Upper lobe of left lung (tissue), 6 donors: ENCODE results near the gene RCSD1. TPM values are rescaled to one million over a fixed set of nuclear protein-coding genes. Genes with fewer than 3 reads are reported as not detected.
"Not testable (repeated sequence)": the region's sequence is repeated elsewhere in the genome, so short reads cannot be mapped to it uniquely, and the experiment has no call there.

ENCODE experiments used
- ATAC-seq, 2 donors: fragments of 200-7000 bp; cut with Tn5 transposase; one replicate each; pipeline ENCODE4 v1.9.1; 2022; ENCODE audit warnings: mild to moderate bottlenecking in 2 of 2, moderate library complexity in 2 of 2; ENCODE audit not compliant: low FRiP score in 2 of 2
- DNase-seq, 2 donors: peaks; one replicate each; pipeline ENCODE4 v3.0.0-alpha.2; 2019 to 2020
- H3K27ac ChIP-seq, 4 donors: fragments of 200-600 bp; sonication (generic); one replicate each; pipeline ENCODE4 v1.5.1; 2016 to 2019
- H3K27me3 ChIP-seq, 4 donors: fragments of 200-600 bp; sonication (generic); one replicate each; pipeline ENCODE4 v1.5.1; 2017 to 2019
- H3K36me3 ChIP-seq, 4 donors: fragments of 200-600 bp; sonication (generic); one replicate each; pipeline ENCODE4 v1.5.1; 2016 to 2019
- H3K4me1 ChIP-seq, 4 donors: fragments of 200-600 bp; sonication (generic); one replicate each; pipeline ENCODE4 v1.5.1; 2018 to 2019
- H3K4me3 ChIP-seq, 4 donors: fragments of 200-600 bp; sonication (generic); one replicate each; pipeline ENCODE4 v1.5.1; 2017 to 2019; ENCODE audit warnings: mild to moderate bottlenecking in 2 of 4, moderate library complexity in 1 of 4
- H3K9me3 ChIP-seq, 4 donors: fragments of 200-600 bp; sonication (generic); one replicate each; pipeline ENCODE4 v1.5.1; 2018 to 2019
- EP300 ChIP-seq, 4 donors: sonication (generic); formaldehyde crosslinking; IDR thresholded peaks; one replicate each; pipeline ENCODE4 v1.5.1; 2017; ENCODE audit warnings: antibody characterized with exemption in 4 of 4, control low read depth in 2 of 4
- POLR2A ChIP-seq, 4 donors: fragments of 450-650 bp; IDR thresholded peaks; one replicate each; pipeline ENCODE4 v1.5.1; 2016 to 2017; ENCODE audit warnings: antibody characterized with exemption in 4 of 4, mild to moderate bottlenecking in 2 of 4
- POLR2AphosphoS5 ChIP-seq, 2 donors: sonication (generic); formaldehyde crosslinking; IDR thresholded peaks; one replicate each; pipeline ENCODE4 v1.5.1; 2017; ENCODE audit warnings: antibody characterized with exemption in 2 of 2
- WGBS, 2 donors: methylation state at CpG; one replicate each; pipeline ENCODE4 v1.1.5; 2017 to 2018; 5-methylcytosine and 5-hydroxymethylcytosine counted together
- total RNA-seq, 6 donors: library from RNA; depleted of rRNA in 4 of 6; stranded (reverse); fragments of >200 nt in 4 of 6; gene quantifications; one replicate each; pipeline versions ENCODE4 v1.1.0 to v1.2.1, GENCODE V29; 2016 to 2021
- TF ChIP-seq, protein P1 (sequence below), 6 experiments: fragments of 450-650 bp in 4 of 6; fragments of 200-600 bp in 2 of 6; sonication (generic) in 2 of 6; IDR thresholded peaks; one replicate each; pipeline ENCODE4 v1.5.1; 2016 to 2019; ENCODE audit warnings: antibody characterized with exemption in 6 of 6
- donor health status: DM: no; HTN: no; CAD: no; lungs with moderate emphysema.
- donor health status: DM: no; HTN: yes; CAD: no; lungs with severe emphysema.

RCSD1 gene
- total RNA-seq, 6 donors from 2014 or later = 10.7 to 27.2 (median 18.1) TPM

DNA sequence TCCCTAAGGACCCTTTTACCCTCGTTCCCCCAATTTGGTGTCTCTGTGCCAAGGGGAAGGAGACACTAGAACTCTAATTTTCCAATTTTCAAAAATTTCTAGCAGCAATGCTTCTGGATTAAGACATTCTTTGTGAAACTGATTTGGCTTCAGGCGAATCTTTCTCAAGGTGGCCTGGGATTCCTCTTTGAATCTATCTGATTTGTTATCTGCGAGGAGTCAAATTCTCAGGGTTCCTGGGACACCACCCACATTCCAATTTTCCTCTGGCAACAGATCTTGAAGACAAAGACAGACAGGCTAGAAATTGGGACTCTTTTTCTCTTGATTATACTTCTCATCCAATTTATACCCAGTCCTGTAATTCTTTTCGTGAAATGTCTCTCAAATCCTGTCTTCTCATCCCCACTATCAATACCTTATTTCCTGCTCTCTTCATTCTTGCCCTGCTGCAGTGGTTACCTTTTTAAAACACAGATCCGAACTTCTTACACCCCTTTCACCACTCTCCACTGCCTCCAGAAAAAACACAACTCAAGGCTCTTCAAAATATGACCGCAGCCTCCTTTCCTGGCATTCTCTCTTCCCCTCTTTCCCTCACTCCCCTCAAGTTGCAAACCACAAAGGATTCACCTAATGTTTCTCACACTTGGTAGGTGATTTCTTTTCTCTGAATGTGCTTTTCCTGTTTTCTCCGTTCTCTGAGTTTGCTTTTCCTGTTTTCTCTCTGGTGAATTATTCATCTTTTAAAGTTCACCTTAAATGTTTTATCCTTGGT lies 89.1 kb downstream of the RCSD1 start:
- no peak for DNase-seq
- TF ChIP-seq POLR2A (IDR thresholded peaks at IDR 0.05) (no peak), EP300 (IDR thresholded peaks at IDR 0.05) (no peak), POLR2AphosphoS5 (IDR thresholded peaks at IDR 0.05) (no peak)
- TF ChIP-seq, protein P1, sequence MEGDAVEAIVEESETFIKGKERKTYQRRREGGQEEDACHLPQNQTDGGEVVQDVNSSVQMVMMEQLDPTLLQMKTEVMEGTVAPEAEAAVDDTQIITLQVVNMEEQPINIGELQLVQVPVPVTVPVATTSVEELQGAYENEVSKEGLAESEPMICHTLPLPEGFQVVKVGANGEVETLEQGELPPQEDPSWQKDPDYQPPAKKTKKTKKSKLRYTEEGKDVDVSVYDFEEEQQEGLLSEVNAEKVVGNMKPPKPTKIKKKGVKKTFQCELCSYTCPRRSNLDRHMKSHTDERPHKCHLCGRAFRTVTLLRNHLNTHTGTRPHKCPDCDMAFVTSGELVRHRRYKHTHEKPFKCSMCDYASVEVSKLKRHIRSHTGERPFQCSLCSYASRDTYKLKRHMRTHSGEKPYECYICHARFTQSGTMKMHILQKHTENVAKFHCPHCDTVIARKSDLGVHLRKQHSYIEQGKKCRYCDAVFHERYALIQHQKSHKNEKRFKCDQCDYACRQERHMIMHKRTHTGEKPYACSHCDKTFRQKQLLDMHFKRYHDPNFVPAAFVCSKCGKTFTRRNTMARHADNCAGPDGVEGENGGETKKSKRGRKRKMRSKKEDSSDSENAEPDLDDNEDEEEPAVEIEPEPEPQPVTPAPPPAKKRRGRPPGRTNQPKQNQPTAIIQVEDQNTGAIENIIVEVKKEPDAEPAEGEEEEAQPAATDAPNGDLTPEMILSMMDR (IDR thresholded peaks at IDR 0.05) = no peak
- 85 to 87% methylated on average over 7 of the region's 7 CpGs for WGBS, 2 donors
- ATAC-seq = no peak
- Histone ChIP-seq H3K9me3 (no peaks in the 10 kb centered on the region), H3K4me3 (no peak overlapping the region), H3K27ac (no peak overlapping the region), H3K36me3 (no peaks in the 10 kb centered on the region), H3K4me1 (peaks cover 12 to 35% (median 21%) of the 10 kb centered on the region in 4 donors), H3K27me3 (no peaks in the 10 kb centered on the region)

DNA sequence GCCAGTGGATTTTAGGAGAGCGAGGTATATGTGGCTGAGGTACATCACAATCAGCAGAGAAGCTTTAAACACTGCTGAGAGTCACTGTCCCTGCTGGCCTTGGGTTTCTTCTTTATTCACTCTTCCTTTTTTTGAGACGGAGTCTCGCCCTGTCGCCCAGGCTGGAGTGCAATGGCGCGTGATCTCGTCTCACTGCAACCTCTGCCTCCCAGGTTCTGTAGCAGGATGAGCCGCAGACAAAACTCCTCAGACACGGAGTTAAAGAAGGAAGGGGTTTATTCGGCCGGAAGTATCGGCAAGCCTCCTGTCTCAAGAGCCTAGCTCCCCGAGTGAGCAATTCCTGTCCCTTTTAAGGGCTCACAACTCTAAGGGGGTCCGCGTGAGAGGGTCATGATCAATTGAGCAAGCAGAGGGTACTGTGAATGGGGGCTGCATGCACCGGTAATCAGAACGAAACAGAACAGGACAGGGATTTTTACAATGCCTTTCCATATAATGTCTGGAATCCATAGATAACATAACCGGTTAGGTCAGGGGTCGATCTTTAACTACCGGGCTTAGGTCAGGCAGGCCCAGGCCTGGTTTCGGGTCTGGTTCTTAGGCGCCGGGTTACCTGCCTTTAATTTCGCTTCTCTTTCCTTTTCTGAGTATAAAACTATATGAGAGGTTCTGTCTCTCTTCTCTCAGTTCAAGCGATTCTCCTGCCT lies 89.8 kb downstream of the RCSD1 start:
- H3K4me1 ChIP-seq = peaks cover 17 to 35% (median 20%) of the 10 kb centered on the region in 4 donors
- not testable (repeated sequence) for H3K27me3 ChIP-seq, H3K36me3 ChIP-seq, H3K9me3 ChIP-seq, H3K4me3 ChIP-seq, H3K27ac ChIP-seq, DNase-seq, ATAC-seq
- WGBS, 2 donors = 87% methylated on average over 21 to 25 of the region's 25 CpGs

DNA sequence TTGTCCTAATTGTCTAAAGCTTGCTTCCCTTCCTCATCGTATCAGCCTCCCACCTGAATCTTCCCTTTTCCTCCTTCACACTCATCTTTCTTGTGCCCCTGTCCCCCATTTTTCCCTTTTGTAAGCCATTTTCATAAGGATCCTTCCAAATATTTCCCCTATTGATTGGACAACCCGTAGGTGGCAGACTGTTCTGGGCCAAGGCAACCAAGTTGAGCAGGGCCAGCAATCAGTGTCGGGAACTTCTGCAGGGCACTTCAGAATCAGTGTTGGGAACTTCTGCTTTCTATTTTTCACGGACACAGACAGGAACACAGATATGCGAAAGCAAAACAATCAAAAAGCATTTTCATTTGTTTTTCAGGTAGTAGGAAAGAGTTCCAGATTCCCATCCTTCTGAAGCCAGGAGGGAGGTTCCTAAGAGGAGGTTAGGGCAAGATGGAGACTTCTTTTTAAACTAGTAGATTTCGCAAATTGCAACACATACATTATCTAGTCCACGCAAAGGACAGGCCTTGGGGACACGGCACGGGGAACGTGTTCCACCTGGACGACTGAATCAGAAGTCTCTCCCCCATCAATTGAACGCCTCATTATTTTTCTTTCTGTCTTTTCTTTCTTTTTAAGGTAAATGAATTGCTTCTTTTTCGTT lies 91.1 kb downstream of the RCSD1 start:
- H3K4me1 ChIP-seq = peaks cover 19 to 30% (median 23%) of the 10 kb centered on the region in 4 donors
- TF ChIP-seq EP300 (IDR thresholded peaks at IDR 0.05) (no peak), POLR2A (IDR thresholded peaks at IDR 0.05) (no peak), POLR2AphosphoS5 (IDR thresholded peaks at IDR 0.05) (no peak)
- TF ChIP-seq, protein P1 (IDR thresholded peaks at IDR 0.05) = peak in 1 of 6 experiments; percentile 26
- 13% methylated on average over 13 of the region's 13 CpGs for WGBS, 2 donors
- peak in 1 of 2 donors; percentile 73 for DNase-seq
- H3K9me3 ChIP-seq = no peaks in the 10 kb centered on the region
- peak overlapping the region; percentile 91 to 99 (median 94) for H3K4me3 ChIP-seq
- peak overlapping the region; percentile 84 to 96 (median 93) for H3K27ac ChIP-seq
- H3K27me3 ChIP-seq = no peaks in the 10 kb centered on the region
- no peaks in the 10 kb centered on the region for H3K36me3 ChIP-seq
- ATAC-seq = peak; percentile 58 to 63

DNA sequence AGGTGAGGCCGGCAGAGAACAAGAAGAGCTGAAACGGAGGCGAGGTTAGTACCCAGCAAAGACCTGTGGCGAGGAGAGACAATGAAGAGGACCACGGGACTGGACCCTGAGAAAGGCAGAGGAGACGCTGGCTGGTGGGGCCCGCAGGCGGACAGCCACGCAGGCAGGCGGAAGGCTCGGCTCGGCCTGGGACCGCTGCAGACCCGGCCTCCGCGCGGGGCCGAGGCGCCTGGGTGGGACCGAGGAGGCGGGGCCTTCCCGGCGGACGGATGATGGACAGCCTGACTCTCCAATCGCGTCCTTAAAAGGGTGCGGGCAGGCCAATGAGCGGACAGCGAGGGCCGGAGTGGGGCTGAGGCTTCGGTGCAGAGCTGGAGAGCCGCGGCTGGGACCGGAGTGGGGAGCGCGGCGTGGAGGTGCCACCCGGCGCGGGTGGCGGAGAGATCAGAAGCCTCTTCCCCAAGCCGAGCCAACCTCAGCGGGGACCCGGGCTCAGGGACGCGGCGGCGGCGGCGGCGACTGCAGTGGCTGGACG lies 91.7 kb downstream of the RCSD1 start, which contains the start of gene MPZL1:
MPZL1 (plus strand) TSS at position 366 of the 535 bp plus-strand sequence. CDS start 170 bp downstream, outside the sequence.
- Histone ChIP-seq H3K9me3 (no peaks in the 10 kb centered on the region), H3K27ac (peak within 1 kb of the TSS; percentile 84 to 96 (median 93)), H3K4me3 (peak within 1 kb of the TSS; percentile 91 to 99 (median 94)), H3K27me3 (no peaks in the 10 kb centered on the region), H3K4me1 (peaks cover 25 to 30% (median 27%) of the 10 kb centered on the region in 4 donors), H3K36me3 (no peaks in the 10 kb centered on the region)
- 0% methylated on average over 22 to 29 of the region's 52 CpGs for WGBS, 2 donors
- DNase-seq = peak; percentile 96 to 97
- peak; percentile 2 to 92 (median 62) for TF ChIP-seq POLR2A (IDR thresholded peaks at IDR 0.05)
- TF ChIP-seq POLR2AphosphoS5 (IDR thresholded peaks at IDR 0.05) = peak; percentile 73 to 75
- TF ChIP-seq, protein P1 (IDR thresholded peaks at IDR 0.05) = no peak
- ATAC-seq = peak; percentile 97 to 99
